GM10847 (cell line): ENCODE data around the gene NFATC4.
A peak's percentile ranks its signal among the peaks of the same experiment; 100 is the strongest.

Source experiments
- POLR2A ChIP-seq: IDR thresholded peaks from 2 replicates; pipeline ENCODE4 v1.6.1; 2011; ENCODE audit not compliant: insufficient read length; ENCODE audit errors: extremely low read depth

NFATC4 gene

GRCh38 chr14:24334431-24335291 lies 33.3 kb upstream of the NFATC4 start, which contains the start of gene ADCY4:
ADCY4 (minus strand) TSS chr14:24335071; CDS start chr14:24334652, 419 bp downstream.
- TF ChIP-seq POLR2A, result no peak

- no peak for TF ChIP-seq POLR2A
Measured at GRCh38 chr14:24335461-24336171, 32.4 kb upstream of the NFATC4 start.

GRCh38 chr14:24337144-24337823 lies 30.7 kb upstream of the NFATC4 start:
- no peak for TF ChIP-seq POLR2A

- TF ChIP-seq POLR2A, result no peak
Measured at GRCh38 chr14:24337824-24338175, 30.2 kb upstream of the NFATC4 start.

GRCh38 chr14:24338843-24339242 lies 29.1 kb upstream of the NFATC4 start:
- no peak for TF ChIP-seq POLR2A

GRCh38 chr14:24339284-24340151 lies 28.5 kb upstream of the NFATC4 start, which contains the start of gene RIPK3:
RIPK3 (minus strand) TSS chr14:24339991; CDS start chr14:24339826, 165 bp downstream.
- TF ChIP-seq POLR2A, result peak; percentile 16

GRCh38 chr14:24340606-24341005 lies 27.4 kb upstream of the NFATC4 start:
- no peak for TF ChIP-seq POLR2A

- no peak for TF ChIP-seq POLR2A
Measured at GRCh38 chr14:24342889-24343288, 25.1 kb upstream of the NFATC4 start.

- TF ChIP-seq POLR2A, result no peak
Measured at GRCh38 chr14:24343795-24344660, 24.0 kb upstream of the NFATC4 start.

GRCh38 chr14:24347134-24347533 lies 20.9 kb upstream of the NFATC4 start:
- no peak for TF ChIP-seq POLR2A

- TF ChIP-seq POLR2A, result no peak
Measured at GRCh38 chr14:24348186-24348585, 19.8 kb upstream of the NFATC4 start.

- no peak for TF ChIP-seq POLR2A
Measured at GRCh38 chr14:24349742-24350141, 18.2 kb upstream of the NFATC4 start.

GRCh38 chr14:24351517-24351916 lies 16.5 kb upstream of the NFATC4 start:
- TF ChIP-seq POLR2A, result no peak
